HUES64 (cell line): ENCODE measurements around the gene CIAO3.
"Not testable (repeated sequence)": the region's sequence is repeated elsewhere in the genome, so short reads cannot be mapped to it uniquely, and the experiment has no call there.

Source experiments
- H3K27ac ChIP-seq: 2 replicates; pipeline ENCODE4 v1.7.0; 2013; ENCODE audit warnings: low read depth, low read length, inconsistent platforms
- H3K27me3 ChIP-seq: 2 replicates; pipeline ENCODE4 v1.6.1; 2013; ENCODE audit warnings: mild to moderate bottlenecking, low read length; ENCODE audit not compliant: insufficient read depth
- H3K36me3 ChIP-seq: 2 replicates; pipeline ENCODE4 v1.6.1; 2013; ENCODE audit warnings: mild to moderate bottlenecking, low read length; ENCODE audit not compliant: insufficient read depth
- H3K4me1 ChIP-seq: 2 replicates; pipeline ENCODE4 v1.6.1; 2013; ENCODE audit warnings: mild to moderate bottlenecking, low read length, moderate library complexity; ENCODE audit not compliant: insufficient read depth
- H3K4me3 ChIP-seq: 2 replicates; pipeline ENCODE4 v1.5.1; 2013; ENCODE audit warnings: mild to moderate bottlenecking, low read length, moderate library complexity
- H3K9ac ChIP-seq: 2 replicates; pipeline ENCODE4 v1.6.1; 2013; ENCODE audit warnings: mild to moderate bottlenecking, low read depth, low read length
- H3K9me3 ChIP-seq: 2 replicates; pipeline ENCODE4 v1.6.1; 2013; ENCODE audit warnings: low read depth, low read length; ENCODE audit not compliant: insufficient read depth
- WGBS: fragments of 150-250, 120-280 bp; methylation state at CpG from one replicate; pipeline ENCODE4 v1.1.7; 2013; ENCODE audit warnings: missing lambda C conversion rate; 5-methylcytosine and 5-hydroxymethylcytosine counted together

The CIAO3 gene

GRCh38 chr16:782766-783403 lies 42.1 kb upstream of the CIAO3 start:
- H3K9me3 ChIP-seq, result no peaks in the 10 kb centered on the region
- H3K27ac ChIP-seq, result no peak overlapping the region
- no peak overlapping the region; the same call in 1 of the 2 replicates for H3K9ac ChIP-seq
- WGBS, result 90% methylated on average over 36 of the region's 36 CpGs
- peaks cover 1% of the 10 kb centered on the region for H3K27me3 ChIP-seq
- H3K4me3 ChIP-seq, result no peak overlapping the region
- H3K4me1 ChIP-seq, result no peaks in the 10 kb centered on the region
- peaks cover 8% of the 10 kb centered on the region for H3K36me3 ChIP-seq

- Histone ChIP-seq H3K27me3 (peaks cover 4% of the 10 kb centered on the region), H3K4me3 (no peak overlapping the region), H3K4me1 (no peaks in the 10 kb centered on the region), H3K9ac (no peak overlapping the region; the same call in 1 of the 2 replicates), H3K36me3 (peaks cover 8% of the 10 kb centered on the region), H3K9me3 (no peaks in the 10 kb centered on the region), H3K27ac (no peak overlapping the region)
- WGBS, result 81% methylated on average over 6 of the region's 6 CpGs
Measured at GRCh38 chr16:782258-782657, 41.5 kb upstream of the CIAO3 start.

- no peaks in the 10 kb centered on the region for H3K4me1 ChIP-seq
Measured at GRCh38 chr16:781346-782010, 40.7 kb upstream of the CIAO3 start.

GRCh38 chr16:780296-780695 lies 39.5 kb upstream of the CIAO3 start:
- Histone ChIP-seq H3K4me3 (no peak overlapping the region), H3K9ac (no peak overlapping the region), H3K9me3 (no peaks in the 10 kb centered on the region), H3K27me3 (peaks cover 4% of the 10 kb centered on the region), H3K27ac (no peak overlapping the region), H3K36me3 (no peaks in the 10 kb centered on the region), H3K4me1 (no peaks in the 10 kb centered on the region)
- 91% methylated on average over 16 of the region's 16 CpGs for WGBS

More at GRCh38 chr16:781346-782010, 40.7 kb upstream of the CIAO3 start:
- Histone ChIP-seq H3K27ac (no peak overlapping the region), H3K4me3 (no peak overlapping the region), H3K9ac (no peak overlapping the region), H3K9me3 (no peaks in the 10 kb centered on the region), H3K36me3 (peaks cover 5% of the 10 kb centered on the region), H3K27me3 (peaks cover 4% of the 10 kb centered on the region)
- 84% methylated on average over 19 of the region's 19 CpGs for WGBS

- no peak overlapping the region for H3K4me3 ChIP-seq
- H3K9me3 ChIP-seq, result no peaks in the 10 kb centered on the region
- H3K36me3 ChIP-seq, result no peaks in the 10 kb centered on the region
- H3K9ac ChIP-seq, result no peak overlapping the region
- H3K27ac ChIP-seq, result no peak overlapping the region
- WGBS, result 86% methylated on average over 13 of the region's 13 CpGs
- no peaks in the 10 kb centered on the region for H3K4me1 ChIP-seq
- peaks cover 4% of the 10 kb centered on the region for H3K27me3 ChIP-seq
Measured at GRCh38 chr16:779561-779960, 38.8 kb upstream of the CIAO3 start.

GRCh38 chr16:778909-779527 lies 38.2 kb upstream of the CIAO3 start:
- WGBS, result 91% methylated on average over 6 of the region's 6 CpGs

GRCh38 chr16:778447-778846 lies 37.6 kb upstream of the CIAO3 start:
- H3K36me3 ChIP-seq, result no peaks in the 10 kb centered on the region
- 88% methylated on average over 11 of the region's 11 CpGs for WGBS
- no peak overlapping the region for H3K27ac ChIP-seq
- H3K9me3 ChIP-seq, result no peaks in the 10 kb centered on the region
- no peak overlapping the region for H3K4me3 ChIP-seq
- peaks cover 4% of the 10 kb centered on the region for H3K27me3 ChIP-seq
- no peaks in the 10 kb centered on the region for H3K4me1 ChIP-seq
- no peak overlapping the region for H3K9ac ChIP-seq

More at GRCh38 chr16:778909-779527, 38.2 kb upstream of the CIAO3 start:
- Histone ChIP-seq H3K27ac (no peak overlapping the region), H3K27me3 (peaks cover 4% of the 10 kb centered on the region), H3K9ac (no peak overlapping the region), H3K36me3 (no peaks in the 10 kb centered on the region), H3K4me1 (no peaks in the 10 kb centered on the region), H3K4me3 (no peak overlapping the region), H3K9me3 (no peaks in the 10 kb centered on the region)

GRCh38 chr16:777826-778225 lies 37.0 kb upstream of the CIAO3 start:
- Histone ChIP-seq H3K27me3 (peaks cover 4% of the 10 kb centered on the region), H3K9me3 (no peaks in the 10 kb centered on the region), H3K9ac (no peak overlapping the region), H3K27ac (no peak overlapping the region), H3K4me3 (no peak overlapping the region), H3K4me1 (no peaks in the 10 kb centered on the region), H3K36me3 (no peaks in the 10 kb centered on the region)
- 63% methylated on average over 16 of the region's 16 CpGs for WGBS

- no peaks in the 10 kb centered on the region for H3K4me1 ChIP-seq
Measured at GRCh38 chr16:776824-777223, 36.0 kb upstream of the CIAO3 start.

GRCh38 chr16:776298-776697 lies 35.5 kb upstream of the CIAO3 start:
- not testable (repeated sequence) for H3K4me3 ChIP-seq, H3K4me1 ChIP-seq, H3K27me3 ChIP-seq, H3K9me3 ChIP-seq, H3K36me3 ChIP-seq, H3K27ac ChIP-seq, H3K9ac ChIP-seq
- WGBS, result 93% methylated on average over 9 of the region's 10 CpGs

More at GRCh38 chr16:776824-777223, 36.0 kb upstream of the CIAO3 start:
- no peak overlapping the region for H3K27ac ChIP-seq
- no peaks in the 10 kb centered on the region for H3K36me3 ChIP-seq
- WGBS, result 92% methylated on average over 8 of the region's 9 CpGs
- H3K4me3 ChIP-seq, result no peak overlapping the region
- no peaks in the 10 kb centered on the region for H3K9me3 ChIP-seq
- H3K27me3 ChIP-seq, result peaks cover 4% of the 10 kb centered on the region
- no peak overlapping the region for H3K9ac ChIP-seq

- Histone ChIP-seq H3K27me3 (peaks cover 4% of the 10 kb centered on the region), H3K9ac (no peak overlapping the region), H3K27ac (no peak overlapping the region), H3K4me1 (no peaks in the 10 kb centered on the region), H3K36me3 (no peaks in the 10 kb centered on the region), H3K4me3 (no peak overlapping the region), H3K9me3 (no peaks in the 10 kb centered on the region)
- 91% methylated on average over 36 of the region's 36 CpGs for WGBS
Measured at GRCh38 chr16:775236-775796, 34.5 kb upstream of the CIAO3 start.
